ENCODE measurements around the gene HIGD2A.
"Not testable (repeated sequence)": the region's sequence is repeated elsewhere in the genome, so short reads cannot be mapped to it uniquely, and the experiment has no call there.

The HIGD2A gene

DNA sequence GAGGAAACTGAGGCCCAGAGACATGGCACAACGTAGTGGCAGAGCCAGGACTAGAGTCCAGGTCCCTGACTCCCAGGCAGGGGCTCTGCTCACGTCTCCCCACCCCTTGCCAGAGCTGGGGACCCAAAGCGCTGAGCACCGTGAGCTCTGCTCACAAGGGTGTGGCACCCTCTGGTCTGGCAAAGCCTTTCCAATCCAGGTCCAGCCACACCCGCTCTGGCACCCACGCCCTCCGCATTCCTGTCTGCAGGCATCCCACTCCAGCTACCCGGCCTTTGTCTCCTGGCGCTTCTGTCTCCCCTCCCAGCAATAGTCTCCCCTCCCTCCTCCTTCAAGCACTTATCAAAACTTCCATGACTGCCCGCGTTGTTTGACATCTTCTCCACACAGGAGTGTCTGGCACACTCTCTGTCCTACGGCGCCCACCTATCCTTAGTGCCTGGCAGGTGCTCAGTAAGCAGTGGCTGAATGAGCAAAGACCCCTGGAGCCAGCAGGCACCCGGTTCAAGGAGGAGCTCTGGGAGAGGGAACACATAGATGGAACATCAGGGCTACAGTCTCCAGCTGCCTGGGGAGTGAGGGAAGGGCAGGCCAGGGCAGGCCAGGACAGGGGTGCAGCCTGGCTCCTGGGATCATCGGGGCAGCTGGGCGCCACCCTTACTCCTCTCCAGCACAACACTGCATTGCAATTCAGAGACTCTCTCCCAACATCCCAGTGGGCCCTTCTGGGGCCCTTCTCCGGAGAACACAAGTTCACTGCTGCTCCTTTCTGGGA lies 12.0 kb downstream of the HIGD2A start:
- Histone ChIP-seq H3K4me1 (ENCODE audit: insufficient read depth, low read length) (no peaks in the 10 kb centered on the region), H3K4me3 (ENCODE audit: low read length) (no peak overlapping the region), H3K27ac (ENCODE audit: low read length) (no peak overlapping the region), H3K9me3 (ENCODE audit: insufficient read depth, low read depth, low read length) (no peaks in the 10 kb centered on the region), H3K27me3 (ENCODE audit: insufficient read depth, low read length) (no peaks in the 10 kb centered on the region), H3K9ac (ENCODE audit: low read depth, low read length) (no peak overlapping the region), H3K36me3 (ENCODE audit: insufficient read depth, low read depth, low read length) (no peaks in the 10 kb centered on the region)

- no peak overlapping the region for H3K9ac ChIP-seq (ENCODE audit: low read depth, low read length)
- no peaks in the 10 kb centered on the region for H3K9me3 ChIP-seq (ENCODE audit: insufficient read depth, low read depth, low read length)
- no peak overlapping the region for H3K27ac ChIP-seq (ENCODE audit: low read length)
- H3K36me3 ChIP-seq (ENCODE audit: insufficient read depth, low read depth, low read length): no peaks in the 10 kb centered on the region
- no peaks in the 10 kb centered on the region for H3K27me3 ChIP-seq (ENCODE audit: insufficient read depth, low read length)
- no peak overlapping the region for H3K4me3 ChIP-seq (ENCODE audit: low read length)
- H3K4me1 ChIP-seq (ENCODE audit: insufficient read depth, low read length): no peaks in the 10 kb centered on the region
Observed at GRCh38 chr5:176401281-176402205, 13.0 kb downstream of the HIGD2A start.

DNA sequence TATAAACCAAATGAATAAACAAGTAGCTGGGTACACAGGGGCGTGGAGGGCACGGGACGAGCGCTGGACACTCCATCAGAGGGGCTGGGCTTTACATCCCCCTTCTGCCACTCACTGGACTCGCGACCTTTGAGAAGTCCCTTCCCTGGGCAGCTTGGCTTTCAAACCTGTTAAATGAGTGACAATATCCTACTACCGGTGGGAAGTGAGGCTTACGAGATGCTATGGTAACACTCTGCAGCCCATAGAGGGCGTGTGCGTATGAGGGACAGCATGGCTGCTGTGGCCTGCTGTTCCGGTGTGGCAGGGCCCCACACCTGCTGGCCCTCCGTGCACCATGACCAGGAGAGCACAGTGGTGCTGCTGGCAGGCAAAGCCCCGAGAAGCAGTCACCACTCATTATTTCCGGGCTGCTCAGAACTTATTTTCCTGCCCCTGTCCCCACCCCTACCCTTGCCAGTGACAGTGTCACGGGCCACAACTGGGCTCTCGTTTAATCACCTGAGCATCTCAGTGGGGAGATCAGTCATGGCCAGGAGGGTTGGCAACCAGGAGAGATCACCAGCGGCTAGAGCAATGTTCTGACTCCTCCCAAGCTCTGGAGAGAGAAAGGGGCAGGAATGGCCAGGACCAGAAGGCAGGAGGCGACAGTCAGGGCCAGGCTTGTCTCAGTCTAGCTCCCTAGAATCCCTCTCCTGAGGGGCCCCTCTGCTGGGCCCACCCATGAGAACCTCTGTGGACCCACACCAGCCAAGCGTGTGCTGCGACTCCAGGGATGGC lies 17.3 kb downstream of the HIGD2A start:
- H3K27ac ChIP-seq (ENCODE audit: low read length): no peak overlapping the region

GRCh38 chr5:176406436-176407052 lies 18.0 kb downstream of the HIGD2A start:
- H3K4me3 ChIP-seq (ENCODE audit: low read length): no peak overlapping the region
- no peaks in the 10 kb centered on the region for H3K36me3 ChIP-seq (ENCODE audit: insufficient read depth, low read depth, low read length)
- H3K9me3 ChIP-seq (ENCODE audit: insufficient read depth, low read depth, low read length): no peaks in the 10 kb centered on the region
- H3K27ac ChIP-seq (ENCODE audit: low read length): no peak overlapping the region
- no peaks in the 10 kb centered on the region for H3K27me3 ChIP-seq (ENCODE audit: insufficient read depth, low read length)
- H3K4me1 ChIP-seq (ENCODE audit: insufficient read depth, low read length): no peaks in the 10 kb centered on the region
- no peak overlapping the region for H3K9ac ChIP-seq (ENCODE audit: low read depth, low read length)

More for the DNA sequence above, 17.3 kb downstream of the HIGD2A start:
- no peak overlapping the region for H3K4me3 ChIP-seq (ENCODE audit: low read length)
- no peaks in the 10 kb centered on the region for H3K27me3 ChIP-seq (ENCODE audit: insufficient read depth, low read length)
- H3K9ac ChIP-seq (ENCODE audit: low read depth, low read length): no peak overlapping the region
- no peaks in the 10 kb centered on the region for H3K9me3 ChIP-seq (ENCODE audit: insufficient read depth, low read depth, low read length)
- H3K4me1 ChIP-seq (ENCODE audit: insufficient read depth, low read length): no peaks in the 10 kb centered on the region
- no peaks in the 10 kb centered on the region for H3K36me3 ChIP-seq (ENCODE audit: insufficient read depth, low read depth, low read length)

- Histone ChIP-seq H3K4me3 (ENCODE audit: low read length) (no peak overlapping the region), H3K27ac (ENCODE audit: low read length) (no peak overlapping the region), H3K4me1 (ENCODE audit: insufficient read depth, low read length) (no peaks in the 10 kb centered on the region), H3K9ac (ENCODE audit: low read depth, low read length) (no peak overlapping the region), H3K27me3 (ENCODE audit: insufficient read depth, low read length) (no peaks in the 10 kb centered on the region), H3K36me3 (ENCODE audit: insufficient read depth, low read depth, low read length) (no peaks in the 10 kb centered on the region), H3K9me3 (ENCODE audit: insufficient read depth, low read depth, low read length) (no peaks in the 10 kb centered on the region)
Observed at GRCh38 chr5:176407456-176408251, 19.1 kb downstream of the HIGD2A start.

GRCh38 chr5:176408252-176408573 lies 19.7 kb downstream of the HIGD2A start:
- H3K9me3 ChIP-seq (ENCODE audit: insufficient read depth, low read depth, low read length); H3K27ac ChIP-seq (ENCODE audit: low read length); H3K4me1 ChIP-seq (ENCODE audit: insufficient read depth, low read length); H3K36me3 ChIP-seq (ENCODE audit: insufficient read depth, low read depth, low read length); H3K27me3 ChIP-seq (ENCODE audit: insufficient read depth, low read length); H3K9ac ChIP-seq (ENCODE audit: low read depth, low read length); H3K4me3 ChIP-seq (ENCODE audit: low read length): not testable (repeated sequence)

GRCh38 chr5:176408590-176408989 lies 20.0 kb downstream of the HIGD2A start:
- Histone ChIP-seq H3K36me3 (ENCODE audit: insufficient read depth, low read depth, low read length) (no peaks in the 10 kb centered on the region), H3K4me1 (ENCODE audit: insufficient read depth, low read length) (no peaks in the 10 kb centered on the region), H3K27ac (ENCODE audit: low read length) (no peak overlapping the region), H3K4me3 (ENCODE audit: low read length) (no peak overlapping the region), H3K9me3 (ENCODE audit: insufficient read depth, low read depth, low read length) (no peaks in the 10 kb centered on the region), H3K9ac (ENCODE audit: low read depth, low read length) (no peak overlapping the region), H3K27me3 (ENCODE audit: insufficient read depth, low read length) (no peaks in the 10 kb centered on the region)

- H3K9ac ChIP-seq (ENCODE audit: low read depth, low read length): no peak overlapping the region
- no peaks in the 10 kb centered on the region for H3K4me1 ChIP-seq (ENCODE audit: insufficient read depth, low read length)
- H3K4me3 ChIP-seq (ENCODE audit: low read length): no peak overlapping the region
- H3K27me3 ChIP-seq (ENCODE audit: insufficient read depth, low read length): no peaks in the 10 kb centered on the region
- H3K27ac ChIP-seq (ENCODE audit: low read length): no peak overlapping the region
- no peaks in the 10 kb centered on the region for H3K9me3 ChIP-seq (ENCODE audit: insufficient read depth, low read depth, low read length)
- H3K36me3 ChIP-seq (ENCODE audit: insufficient read depth, low read depth, low read length): no peaks in the 10 kb centered on the region
Observed at GRCh38 chr5:176409765-176410164, 21.2 kb downstream of the HIGD2A start.

- H3K4me1 ChIP-seq (ENCODE audit: insufficient read depth, low read length): no peaks in the 10 kb centered on the region
- H3K4me3 ChIP-seq (ENCODE audit: low read length): no peak overlapping the region
- no peak overlapping the region for H3K27ac ChIP-seq (ENCODE audit: low read length)
- H3K9me3 ChIP-seq (ENCODE audit: insufficient read depth, low read depth, low read length): no peaks in the 10 kb centered on the region
- peaks cover 6% of the 10 kb centered on the region; the same call in 1 of the 2 replicates for H3K27me3 ChIP-seq (ENCODE audit: insufficient read depth, low read length)
- H3K36me3 ChIP-seq (ENCODE audit: insufficient read depth, low read depth, low read length): no peaks in the 10 kb centered on the region
- H3K9ac ChIP-seq (ENCODE audit: low read depth, low read length): no peak overlapping the region
Observed at GRCh38 chr5:176410486-176411180, 22.1 kb downstream of the HIGD2A start.

DNA sequence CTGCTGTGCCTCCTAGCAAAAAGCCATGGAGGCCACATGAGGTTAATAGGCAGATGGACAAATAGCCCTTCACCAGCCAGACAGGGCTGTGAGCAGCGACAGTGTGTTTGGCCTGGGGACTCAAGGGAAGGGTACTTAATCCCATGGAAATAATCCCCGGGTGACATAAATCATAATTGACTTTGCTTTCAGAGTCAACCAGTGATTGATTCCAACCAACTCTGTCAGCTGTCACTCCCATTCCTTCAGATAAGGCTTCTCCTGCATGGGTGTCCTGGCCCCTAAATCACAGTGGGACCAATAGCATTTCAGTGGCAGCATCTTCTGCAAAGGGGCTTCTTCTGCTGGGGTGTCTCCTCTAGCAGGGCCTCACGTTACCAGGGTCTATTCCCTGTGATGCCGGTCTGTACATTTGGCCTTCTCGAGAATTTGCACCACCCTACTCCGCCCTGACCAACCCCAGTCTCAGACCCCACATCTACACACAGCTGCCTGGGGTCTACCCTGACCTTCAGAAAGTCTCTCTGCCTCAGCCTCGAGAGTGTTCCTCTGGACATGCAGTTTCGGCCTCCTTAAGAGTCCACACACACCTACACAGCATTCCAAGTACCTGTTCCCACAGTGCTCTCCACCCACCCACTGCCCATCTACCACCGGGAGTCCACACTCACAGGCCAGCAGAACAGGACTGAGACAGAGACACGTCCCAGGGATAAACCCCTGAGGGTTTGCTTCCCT lies 24.1 kb downstream of the HIGD2A start:
- H3K27me3 ChIP-seq (ENCODE audit: insufficient read depth, low read length): peaks cover 22% of the 10 kb centered on the region
- H3K4me3 ChIP-seq (ENCODE audit: low read length): no peak overlapping the region
- no peak overlapping the region for H3K27ac ChIP-seq (ENCODE audit: low read length)
- H3K36me3 ChIP-seq (ENCODE audit: insufficient read depth, low read depth, low read length): no peaks in the 10 kb centered on the region
- no peak overlapping the region for H3K9ac ChIP-seq (ENCODE audit: low read depth, low read length)
- no peaks in the 10 kb centered on the region for H3K9me3 ChIP-seq (ENCODE audit: insufficient read depth, low read depth, low read length)
- no peaks in the 10 kb centered on the region for H3K4me1 ChIP-seq (ENCODE audit: insufficient read depth, low read length)
